C1 segment of cervical spinal cord (tissue), 14 donors: ENCODE data around the gene XPNPEP2.
"Not testable (repeated sequence)": the region's sequence is repeated elsewhere in the genome, so short reads cannot be mapped to it uniquely, and the experiment has no call there.

ENCODE experiments used
- DNase-seq, 14 donors: peaks; one replicate each; lab custom pipeline; 2025; lab: John Stamatoyannopoulos, UW

XPNPEP2 gene

DNA sequence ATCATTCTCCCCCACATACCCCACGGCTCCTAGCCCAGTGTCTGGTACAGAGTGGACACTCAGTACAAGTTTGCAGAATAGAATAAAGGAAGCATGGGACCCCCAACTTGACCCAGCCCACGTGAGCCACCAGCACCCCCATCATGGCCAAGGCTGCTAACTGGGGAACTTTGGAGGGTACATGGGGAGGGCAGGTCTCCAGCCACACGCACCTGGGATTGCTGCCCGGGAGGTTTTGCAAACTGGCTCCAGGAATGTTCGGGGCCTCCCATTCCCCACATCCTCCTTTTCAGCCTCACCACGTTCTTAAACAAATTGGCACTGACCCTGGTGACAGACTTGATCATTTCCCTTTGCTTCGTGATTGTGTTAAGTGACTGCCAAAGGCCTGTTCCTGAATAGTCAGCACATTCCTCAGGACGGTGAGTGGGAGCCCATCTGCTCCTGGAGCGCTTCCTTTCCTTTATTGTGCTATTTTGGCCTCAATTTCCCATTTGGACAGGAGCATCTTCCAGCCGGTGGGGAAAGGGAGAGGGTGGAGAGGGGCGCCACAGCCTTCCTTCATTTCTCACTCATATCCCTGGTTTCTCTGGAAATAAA is 18.7 kb upstream of the XPNPEP2 start:
- no peak for DNase-seq

DNA sequence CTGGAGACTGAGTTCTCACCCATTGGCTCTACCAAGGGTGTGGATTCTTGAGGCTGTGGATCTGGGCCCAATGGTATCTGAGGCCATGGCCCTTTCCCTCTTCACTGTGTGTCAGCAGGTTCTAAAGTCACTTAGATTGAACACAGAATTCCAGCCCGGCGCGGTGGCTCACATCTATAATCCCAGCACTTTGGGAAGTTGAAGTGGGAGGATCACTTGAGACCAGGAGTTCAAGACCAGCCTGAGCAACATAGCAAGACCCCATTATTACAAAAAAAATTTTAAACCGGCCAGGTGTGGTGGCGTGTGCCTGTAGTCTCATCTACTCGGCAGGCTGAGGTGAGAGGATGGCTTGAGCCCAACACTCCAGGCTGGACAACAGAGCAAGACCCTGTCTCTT is 18.0 kb upstream of the XPNPEP2 start:
- DNase-seq = no peak

DNA sequence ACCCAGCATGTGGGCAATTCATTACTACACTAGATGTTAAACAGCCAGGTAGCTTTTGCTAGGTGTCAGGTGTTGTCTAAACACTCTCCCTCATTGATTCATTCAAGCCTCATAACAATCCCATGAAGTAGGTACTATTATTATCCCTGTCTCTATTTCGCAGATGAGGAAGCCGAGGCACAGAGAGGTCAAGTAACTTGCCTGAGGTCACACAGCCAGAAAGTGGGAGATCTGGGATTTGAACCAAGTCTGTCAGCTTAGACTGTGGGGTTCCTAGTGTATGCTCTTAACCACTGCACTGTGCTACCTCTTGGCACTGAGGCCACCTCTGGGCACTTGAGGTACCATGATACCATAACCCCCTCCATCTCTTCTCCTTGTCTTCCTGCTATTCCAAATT is 17.4 kb upstream of the XPNPEP2 start:
- DNase-seq = no peak

DNA sequence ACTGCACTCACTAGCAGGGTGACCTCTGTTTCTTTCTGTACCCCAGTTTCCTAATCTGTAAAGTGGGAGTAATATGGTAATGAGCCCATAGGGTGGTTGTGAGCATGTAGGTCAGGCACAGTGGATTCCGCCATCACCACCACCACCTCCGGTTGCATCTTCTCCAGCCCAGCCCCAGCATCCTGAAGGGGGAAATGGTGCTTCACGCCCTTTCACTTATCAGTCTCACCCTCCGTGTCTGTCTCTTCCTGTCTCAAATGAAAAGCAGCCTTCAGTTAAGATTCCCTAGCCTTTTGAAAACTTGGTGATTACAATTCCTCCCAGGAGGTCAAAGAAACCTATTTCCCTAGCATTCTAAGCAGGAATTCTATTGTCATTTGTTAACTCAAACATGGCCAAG is 16.9 kb upstream of the XPNPEP2 start:
- DNase-seq = no peak

DNA sequence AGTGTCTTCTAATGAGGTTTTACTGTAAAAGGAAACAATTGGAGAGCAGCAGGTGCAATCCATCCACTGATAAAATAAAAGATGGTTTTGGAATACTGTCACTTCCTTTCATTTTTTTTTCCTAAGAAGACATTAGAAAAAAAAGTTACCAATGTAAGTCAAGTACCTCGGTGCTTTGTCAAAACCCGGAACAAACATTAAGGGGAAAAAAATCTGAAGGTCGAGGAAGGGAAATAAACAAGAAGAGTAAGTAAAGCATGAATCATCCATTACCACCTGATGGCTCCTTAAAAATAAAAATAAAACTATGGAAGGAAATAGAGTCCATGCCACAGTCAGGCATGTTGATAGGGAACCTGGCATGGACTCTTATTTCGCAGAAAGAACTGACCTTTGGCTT is 15.3 kb upstream of the XPNPEP2 start:
- DNase-seq = no peak

DNA sequence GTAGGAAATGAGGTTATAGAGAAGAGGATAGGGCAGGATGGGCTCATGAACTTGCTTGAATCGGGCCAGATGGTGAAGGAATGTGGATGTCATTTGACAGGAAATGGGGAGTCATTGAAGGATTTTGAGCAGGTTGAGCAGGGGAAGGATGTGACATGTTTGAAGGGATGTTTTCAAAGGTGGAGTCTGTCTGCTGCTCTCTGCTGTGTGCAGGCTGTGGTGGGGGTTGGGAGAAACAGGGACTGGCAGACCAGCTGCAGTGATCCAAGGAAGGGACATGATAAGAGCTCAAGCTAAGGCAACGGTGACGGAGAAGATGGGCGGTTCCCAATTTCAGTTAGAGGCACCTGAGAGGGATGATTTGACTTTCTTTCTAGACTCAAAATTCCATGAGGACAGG is 14.0 kb upstream of the XPNPEP2 start:
- DNase-seq = no peak

DNA sequence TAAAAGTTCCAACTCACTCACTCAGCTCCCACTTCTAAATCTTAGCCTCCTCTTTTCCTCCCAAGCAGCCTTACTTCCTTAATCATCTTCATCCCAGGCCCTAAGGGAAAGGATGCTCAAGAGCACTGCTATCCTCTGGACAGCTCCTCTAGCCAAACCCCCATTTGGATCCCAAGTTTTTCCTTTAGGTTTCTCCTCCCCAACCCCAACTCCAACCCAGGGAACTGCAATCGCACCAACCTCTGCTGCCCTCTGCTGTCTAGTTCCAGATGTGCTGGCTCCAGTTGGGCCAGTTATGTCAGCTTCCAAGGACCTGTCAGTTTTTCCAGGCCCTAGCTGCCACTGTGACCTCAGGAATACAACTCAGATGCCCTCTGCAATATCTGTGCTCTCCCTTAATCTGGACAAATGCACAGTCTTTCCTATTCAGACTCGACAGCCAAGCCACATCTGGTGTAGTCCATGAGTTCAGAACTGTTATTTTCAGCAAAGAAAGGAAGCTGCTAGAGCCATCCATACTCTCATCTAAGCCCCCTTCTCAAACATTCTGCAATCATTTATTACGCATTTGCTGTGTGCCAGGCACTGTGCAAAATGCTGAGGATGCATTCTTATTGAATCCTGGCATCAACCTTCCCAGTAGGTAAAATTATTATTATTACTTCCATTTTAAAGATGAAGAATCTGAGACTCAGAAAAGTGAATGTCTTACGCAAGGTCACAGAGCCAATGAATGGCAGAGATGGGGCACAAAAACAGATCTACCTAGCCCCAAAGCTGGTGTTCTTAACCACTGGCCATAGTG is 12.3 kb upstream of the XPNPEP2 start:
- peak in 11 of 14 donors; percentile 0 to 69 (median 37) for DNase-seq

DNA sequence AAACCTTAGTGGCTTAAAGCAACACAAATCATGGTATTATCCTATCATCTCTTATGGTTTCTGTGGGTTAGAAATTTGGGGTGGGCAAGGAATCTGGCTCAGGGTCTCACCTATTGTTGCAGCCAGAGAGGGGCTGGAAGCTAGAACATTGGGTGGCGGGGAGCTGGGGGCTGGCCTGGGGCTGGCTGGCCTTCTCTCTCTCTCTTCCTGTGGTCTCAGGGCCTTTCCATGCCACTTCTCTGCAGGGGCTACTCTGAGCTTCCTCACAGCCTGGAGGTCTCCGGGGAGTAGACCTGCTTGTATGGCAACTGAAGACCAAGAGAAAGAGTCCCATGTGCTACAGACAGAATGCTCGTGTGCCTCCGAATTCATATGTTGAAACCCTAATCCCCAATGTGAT is 10.7 kb upstream of the XPNPEP2 start:
- no peak for DNase-seq

DNA sequence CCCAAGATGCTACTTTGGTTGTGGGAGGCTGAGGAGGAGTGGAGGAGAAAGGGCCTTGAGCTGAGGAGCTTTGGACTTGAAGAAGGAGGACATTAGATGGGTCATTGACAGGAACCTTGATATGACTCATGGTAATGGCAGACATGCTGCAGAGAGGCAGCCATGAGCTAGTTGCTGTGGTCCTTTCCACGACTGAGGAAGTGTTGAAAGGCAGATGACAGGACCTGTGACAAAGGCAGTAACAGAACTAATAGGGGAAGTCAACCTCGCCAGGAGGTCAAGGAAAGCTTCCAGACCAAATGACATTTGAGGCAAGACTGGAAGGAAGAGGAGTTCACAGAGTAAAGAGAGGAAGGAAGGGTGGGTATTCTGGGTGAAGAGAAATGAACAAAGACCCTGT is 7.6 kb upstream of the XPNPEP2 start:
- DNase-seq = no peak

DNA sequence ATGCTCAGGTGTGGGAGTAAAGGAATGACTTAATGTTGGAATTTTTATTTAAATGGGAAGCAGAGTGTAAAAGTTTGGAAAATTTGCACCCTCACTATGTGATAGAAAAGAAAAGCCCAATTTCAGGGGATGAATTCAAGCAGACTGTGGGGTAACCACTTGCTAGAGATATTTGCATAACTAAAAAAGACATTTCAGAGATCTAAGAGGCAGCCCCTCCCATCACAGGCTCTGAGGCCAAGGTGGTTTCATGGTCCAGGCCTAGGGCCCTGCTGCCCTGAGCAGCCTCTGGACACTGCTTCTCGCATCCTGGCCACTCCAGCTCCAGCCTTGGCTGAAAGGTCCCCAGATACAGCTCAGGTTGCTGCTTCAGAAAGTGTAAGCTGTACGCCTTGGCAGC is 5.9 kb upstream of the XPNPEP2 start:
- DNase-seq = no peak

DNA sequence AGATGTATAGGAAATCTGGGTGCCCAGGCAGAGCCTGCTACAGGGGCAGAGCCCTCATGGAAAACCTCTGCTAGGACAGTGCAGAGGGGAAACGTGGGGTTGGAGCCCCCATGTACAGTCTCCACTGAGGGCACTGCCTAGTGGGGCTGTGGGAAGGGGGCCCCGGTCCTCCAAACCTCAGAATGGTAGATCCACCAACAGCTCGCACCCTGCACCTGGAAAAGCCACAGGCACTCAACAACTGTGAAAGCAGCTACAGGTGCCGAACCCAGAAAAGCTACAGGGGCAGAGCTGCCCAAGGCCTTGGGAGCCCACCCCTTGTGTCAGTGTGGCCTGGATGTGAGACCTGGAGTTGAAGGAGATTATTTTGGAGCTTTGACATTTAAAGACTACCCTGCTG is 5.4 kb upstream of the XPNPEP2 start:
- no peak for DNase-seq

DNA sequence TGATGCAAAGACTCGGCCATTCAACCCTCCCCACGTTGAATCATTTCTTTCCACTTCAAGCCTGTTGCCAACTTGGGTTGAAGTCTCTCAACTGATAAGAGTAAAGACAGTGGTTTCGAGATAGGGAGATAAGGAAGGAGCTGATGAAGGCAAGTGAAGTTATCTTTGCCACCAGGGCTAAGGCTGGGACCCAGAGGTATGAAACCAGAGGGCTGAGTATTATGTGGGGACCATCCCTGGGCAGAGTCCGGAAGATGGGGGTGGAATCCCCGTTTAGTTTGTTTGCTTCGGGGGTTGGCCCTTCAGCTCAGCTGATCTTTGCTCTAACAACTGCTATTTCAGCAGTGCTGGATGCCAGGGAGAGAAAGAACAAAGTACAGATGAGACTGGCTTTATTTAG is 2.3 kb upstream of the XPNPEP2 start:
- DNase-seq = no peak

DNA sequence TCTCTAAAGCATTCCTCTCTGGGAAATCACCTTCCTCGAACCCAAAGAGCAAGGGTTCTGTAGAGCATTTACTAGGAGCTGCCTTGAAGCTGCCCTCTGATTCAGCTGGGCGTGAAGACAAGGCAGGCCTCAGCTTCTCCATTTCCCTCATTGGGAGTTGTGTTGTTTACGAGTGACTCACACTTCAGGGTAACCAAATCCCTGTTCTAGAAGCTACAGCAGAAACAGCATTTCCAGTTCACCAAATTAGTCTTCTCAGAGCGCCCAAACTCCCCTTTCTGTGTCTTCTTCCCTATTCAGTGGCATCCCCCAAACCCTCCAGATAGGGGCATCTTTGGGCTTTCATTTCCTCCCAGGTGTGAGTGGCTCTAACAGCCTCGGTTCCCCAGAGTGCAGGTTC is 863 bp upstream of the XPNPEP2 start:
- DNase-seq = no peak

DNA sequence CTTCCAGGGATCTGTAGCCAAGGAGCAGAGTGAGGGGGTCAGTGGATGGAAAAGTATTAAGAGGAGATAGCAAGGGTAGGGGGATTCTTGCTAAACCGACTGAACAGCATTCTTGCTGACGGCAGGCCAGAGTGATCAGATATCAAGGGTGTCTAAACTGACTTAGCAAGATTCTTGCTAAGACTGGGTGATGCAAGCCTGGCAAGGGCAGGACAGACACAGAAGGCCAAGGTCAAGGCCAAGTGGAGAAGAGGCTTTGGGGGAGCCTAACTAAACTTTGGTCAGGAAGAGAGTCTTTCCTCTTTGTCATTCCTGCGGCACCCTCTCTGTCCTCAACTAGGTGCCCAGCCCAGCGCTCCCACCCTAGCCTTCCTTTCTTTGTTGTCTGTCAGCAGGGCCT is 799 bp downstream of the XPNPEP2 start:
- DNase-seq = no peak

DNA sequence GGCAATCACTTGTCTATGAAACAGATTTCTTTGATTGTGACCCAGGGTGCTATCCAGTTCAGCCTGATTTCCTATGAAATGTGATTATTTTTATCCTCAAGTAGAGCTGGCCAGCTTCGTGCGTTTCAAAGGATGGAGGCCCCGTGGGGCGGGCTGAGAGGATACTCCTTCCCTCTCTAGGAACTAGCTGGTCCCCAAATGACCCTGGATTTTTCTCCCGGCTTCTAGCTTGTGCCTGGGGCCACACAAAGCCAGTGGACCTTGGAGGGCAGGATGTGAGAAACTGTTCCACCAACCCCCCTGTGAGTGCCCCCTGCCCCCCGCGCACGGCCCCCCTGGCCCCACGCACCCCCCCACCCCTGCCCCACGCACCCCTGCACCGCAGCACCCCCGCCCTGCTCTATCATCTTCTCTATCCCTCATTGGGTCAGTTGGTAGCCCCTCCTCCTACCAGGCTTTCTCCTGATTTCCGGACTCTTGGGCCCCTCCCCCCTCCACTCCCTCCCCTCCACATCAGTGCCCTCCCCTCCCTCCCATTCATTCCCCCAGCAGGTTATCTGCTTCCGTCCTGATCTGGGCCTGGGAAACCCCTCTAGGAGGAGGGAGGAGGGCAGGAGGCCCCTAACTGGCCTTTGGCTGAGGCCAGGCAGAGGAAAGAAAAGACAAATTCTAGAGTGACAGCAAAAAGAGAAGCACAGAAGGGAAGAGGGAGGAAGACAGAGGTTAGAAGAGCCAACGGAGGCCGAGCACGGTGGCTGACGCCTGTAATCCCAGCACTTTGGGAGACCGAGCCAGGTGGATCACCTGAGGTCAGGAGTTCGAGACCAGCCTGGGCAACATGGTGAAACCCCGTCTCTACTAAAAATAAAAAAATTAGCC is 3.3 kb downstream of the XPNPEP2 start:
- no peak for DNase-seq

DNA sequence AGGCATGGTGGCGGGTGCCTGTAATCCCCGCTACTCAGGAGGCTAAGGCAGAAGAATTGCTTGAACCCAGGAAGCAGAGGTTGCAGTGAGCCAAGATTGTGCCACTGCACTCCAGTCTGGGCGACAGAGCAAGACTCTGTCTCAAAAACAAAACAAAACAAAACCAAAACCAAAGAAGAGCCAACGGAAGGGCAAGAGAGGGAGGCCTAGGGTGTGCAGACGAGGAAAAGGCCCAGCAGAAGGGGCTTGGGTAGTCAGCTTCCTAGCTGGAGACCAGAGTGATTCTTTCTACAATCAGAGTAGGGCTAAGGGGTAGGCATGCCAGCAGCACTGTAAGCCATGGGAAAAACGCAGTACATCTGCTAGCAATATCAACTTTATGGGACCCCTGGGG is 4.0 kb downstream of the XPNPEP2 start:
- DNase-seq = not testable (repeated sequence)

DNA sequence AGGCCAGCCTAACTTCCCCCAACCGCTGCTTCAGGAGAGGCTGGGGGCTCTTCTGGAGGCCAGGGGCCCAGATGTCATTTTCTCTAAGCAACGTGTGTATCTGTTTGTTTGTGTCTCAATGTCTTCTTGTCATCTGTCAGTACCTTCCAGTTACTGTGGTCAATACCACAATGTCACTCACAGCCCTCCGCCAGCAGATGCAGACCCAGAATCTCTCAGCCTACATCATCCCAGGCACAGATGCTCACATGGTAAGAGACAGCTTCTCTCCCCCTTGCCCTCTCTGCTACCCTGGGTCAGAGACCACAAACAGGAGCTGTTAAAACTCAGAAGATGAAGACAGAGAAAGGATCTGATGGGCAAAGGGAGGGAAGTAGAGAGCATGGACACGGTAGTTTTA is 5.0 kb downstream of the XPNPEP2 start:
- DNase-seq = no peak

DNA sequence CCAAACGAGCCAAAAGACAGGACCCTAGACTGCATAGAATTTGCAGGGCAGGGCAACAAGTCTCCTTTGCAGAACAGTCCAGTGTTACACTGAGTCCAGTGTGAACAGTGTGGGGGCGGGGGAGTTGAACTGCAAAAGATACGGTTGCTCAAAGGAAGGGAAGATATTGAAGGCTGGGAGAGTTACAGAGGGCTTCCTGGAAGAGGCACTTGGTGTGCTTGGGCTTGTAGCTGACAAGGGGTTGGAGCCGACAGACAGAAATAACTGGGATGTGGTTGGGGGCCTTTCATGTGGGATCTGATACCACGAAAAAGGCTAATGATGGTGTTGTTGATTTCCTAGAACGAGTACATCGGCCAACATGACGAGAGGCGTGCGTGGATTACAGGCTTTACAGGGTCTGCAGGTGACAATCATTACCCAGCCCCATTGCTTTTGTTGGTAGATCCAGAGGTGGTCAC is 6.1 kb downstream of the XPNPEP2 start:
- no peak for DNase-seq

DNA sequence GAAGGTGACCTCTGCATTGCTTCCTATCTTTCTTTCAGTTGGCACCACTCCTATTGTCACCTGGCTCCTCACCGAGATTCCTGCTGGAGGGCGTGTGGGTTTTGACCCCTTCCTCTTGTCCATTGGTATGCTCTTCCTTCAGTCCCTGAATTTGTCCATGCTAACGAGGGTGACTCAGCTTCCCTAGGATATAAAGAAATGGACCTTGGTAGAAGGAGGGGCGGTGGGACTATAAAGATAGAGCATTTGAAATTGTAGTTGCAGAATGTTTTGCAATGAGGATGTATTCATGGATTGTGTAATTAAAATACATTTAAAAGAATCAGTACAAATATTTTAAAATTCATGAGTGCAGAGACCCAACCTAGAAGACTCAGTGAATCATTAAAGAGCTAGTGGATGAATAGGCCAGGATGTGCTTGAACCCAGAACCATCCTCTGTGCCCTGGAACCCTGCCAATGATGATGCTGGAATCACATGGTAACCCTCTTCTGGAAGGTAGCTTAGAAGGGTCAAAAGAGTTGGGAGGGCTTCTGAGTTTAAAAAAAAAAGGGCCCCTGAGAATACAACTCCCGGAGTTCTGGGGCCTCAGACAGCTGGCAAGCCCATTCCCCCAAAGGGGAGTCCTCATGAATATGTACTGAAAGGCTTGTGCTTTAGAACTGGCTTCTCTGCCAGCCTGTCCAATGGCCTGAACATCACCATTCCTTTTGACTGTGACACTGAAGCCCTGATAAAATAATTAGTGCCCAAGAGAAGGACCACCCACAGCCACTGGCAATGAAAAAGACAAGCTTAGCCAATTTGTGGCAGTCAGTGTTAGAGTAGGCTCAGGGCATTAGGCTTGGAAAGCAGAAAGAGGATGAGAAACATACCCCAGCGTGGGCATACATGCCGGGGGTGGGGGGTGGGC is 8.0 kb downstream of the XPNPEP2 start:
- DNase-seq = peak in 1 of 14 donors; percentile 4

DNA sequence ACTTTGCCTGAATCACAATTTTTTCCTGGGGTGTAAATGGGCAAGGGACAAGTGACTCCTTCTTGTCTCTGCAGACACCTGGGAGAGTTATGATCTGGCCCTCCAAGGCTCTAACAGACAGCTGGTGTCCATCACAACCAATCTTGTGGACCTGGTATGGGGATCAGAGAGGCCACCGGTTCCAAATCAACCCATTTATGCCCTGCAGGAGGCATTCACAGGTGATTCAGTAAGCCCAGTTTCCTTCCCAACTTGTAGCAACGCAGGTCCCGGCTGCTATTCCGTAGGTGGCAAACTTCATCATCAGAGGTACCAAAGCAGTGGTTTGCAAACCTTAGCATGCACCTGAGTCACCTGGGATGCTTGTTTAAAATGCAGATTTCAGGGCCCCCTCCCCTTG is 8.8 kb downstream of the XPNPEP2 start:
- no peak for DNase-seq

DNA sequence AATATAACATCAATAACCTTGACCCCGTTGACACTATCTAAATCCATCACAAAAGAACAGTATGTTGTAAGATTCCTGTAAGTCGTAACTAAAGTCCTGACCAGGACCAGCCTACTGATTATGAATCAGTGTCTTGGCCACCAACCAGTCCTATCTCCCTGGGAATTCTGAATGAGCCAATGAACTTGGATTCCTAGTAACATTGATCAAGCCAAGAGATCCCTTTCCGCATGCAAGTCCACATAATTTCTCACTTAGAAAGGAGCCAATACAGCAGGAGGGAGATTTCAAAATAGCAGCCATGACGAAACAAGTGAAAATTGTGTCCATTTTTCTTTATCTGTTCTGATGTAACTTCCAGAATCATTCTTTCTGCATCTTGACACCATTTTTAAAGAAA is 9.5 kb downstream of the XPNPEP2 start:
- no peak for DNase-seq
